ENCODE measurements around the gene IP6K3.

The IP6K3 gene

DNA sequence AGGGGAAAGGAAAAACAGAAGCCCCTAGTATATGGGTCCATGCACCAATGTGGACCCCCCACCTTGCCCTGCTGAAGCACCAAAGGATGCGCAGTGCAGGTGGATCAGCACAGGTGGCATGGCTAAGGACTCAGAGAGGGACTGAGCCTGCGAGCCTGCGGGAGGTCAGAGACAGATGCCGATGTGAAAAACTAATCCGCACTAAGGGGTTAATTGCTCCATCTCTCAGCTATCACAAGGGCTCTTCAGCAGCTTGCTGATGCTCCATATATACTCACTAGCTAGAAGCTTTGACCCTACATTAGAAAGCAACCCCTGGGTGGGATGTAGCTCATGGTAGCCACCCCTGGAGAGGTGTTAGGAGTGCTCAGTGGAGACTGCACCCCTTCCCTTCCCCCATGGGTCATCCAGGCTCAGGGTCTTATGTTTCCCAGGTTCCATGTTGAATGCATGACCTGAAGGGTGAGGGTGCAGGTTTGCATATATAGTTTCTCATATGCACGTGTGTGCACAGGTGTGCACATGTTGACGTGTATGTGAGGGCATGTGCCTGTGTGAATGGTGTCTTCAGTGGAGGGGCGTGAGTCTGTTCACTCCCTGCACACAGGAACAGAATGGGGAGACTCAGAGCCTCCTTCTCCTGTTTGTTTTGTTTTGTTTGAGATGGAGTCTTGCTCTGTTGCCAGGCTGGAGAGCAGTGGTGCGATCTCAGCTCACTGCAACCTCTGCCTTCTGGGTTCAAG, 13.4 kb upstream of the IP6K3 start:
- no peak for DNase-seq (ENCODE audit: low read depth)

DNA sequence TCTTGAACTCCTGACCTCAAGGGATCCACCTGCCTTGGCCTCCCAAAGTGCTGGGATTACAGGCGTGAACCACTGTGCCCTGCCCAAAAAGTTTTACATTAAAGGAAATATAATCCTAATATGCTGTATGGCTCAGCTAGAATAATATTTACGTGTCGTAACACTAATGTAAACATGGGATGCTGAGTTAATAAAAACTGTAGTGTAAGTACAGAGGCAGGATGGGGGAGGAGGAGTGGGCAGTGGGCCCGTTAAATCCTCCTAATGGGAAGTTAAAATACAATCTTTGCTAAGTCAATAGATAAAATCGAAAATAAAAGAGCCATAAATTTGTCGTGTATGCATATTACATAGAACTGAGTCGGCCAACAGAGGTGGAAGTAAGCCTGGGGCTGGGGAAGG, 12.1 kb upstream of the IP6K3 start:
- no peak for DNase-seq (ENCODE audit: low read depth)

DNA sequence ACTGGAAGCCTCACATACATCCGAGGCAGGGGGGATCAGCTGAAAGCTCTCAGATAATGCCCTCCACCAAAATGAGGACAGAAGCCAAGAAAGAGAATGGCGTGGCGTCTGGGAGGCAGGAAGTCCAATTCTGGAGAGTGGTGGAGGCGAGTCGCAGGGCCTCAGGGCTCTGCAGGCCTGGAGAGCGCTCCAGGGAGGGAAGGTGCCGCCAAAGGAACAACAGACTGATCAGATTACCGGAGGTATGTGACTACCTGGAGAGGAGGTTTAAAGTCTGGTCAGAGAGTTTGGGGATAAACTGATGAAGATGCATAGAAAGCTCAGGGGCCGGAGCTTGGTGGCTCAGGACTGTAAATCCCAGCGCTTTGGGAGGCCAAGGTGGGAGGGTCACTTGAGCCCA, 11.2 kb upstream of the IP6K3 start:
- no peak for DNase-seq (ENCODE audit: low read depth)

DNA sequence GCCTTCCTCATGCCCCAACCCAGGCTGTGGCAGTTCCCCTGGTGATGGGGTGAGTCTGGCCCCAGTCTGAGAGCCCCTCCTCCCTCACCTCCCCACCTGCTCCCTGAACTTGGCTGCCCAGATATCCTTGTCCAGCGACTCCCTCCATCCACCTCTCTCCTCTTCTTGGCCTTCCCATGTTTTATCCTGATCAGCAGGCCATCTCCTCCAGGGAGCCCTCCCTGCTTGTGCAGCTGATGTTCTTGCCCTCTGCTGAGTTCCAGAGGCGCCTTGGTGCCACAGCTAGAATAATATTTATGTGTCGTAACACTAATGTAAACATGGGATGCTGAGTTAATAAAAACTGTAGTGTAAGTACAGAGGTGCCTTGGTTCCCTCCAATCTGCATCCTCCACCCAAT, 10.4 kb upstream of the IP6K3 start:
- DNase-seq (ENCODE audit: low read depth): no peak

DNA sequence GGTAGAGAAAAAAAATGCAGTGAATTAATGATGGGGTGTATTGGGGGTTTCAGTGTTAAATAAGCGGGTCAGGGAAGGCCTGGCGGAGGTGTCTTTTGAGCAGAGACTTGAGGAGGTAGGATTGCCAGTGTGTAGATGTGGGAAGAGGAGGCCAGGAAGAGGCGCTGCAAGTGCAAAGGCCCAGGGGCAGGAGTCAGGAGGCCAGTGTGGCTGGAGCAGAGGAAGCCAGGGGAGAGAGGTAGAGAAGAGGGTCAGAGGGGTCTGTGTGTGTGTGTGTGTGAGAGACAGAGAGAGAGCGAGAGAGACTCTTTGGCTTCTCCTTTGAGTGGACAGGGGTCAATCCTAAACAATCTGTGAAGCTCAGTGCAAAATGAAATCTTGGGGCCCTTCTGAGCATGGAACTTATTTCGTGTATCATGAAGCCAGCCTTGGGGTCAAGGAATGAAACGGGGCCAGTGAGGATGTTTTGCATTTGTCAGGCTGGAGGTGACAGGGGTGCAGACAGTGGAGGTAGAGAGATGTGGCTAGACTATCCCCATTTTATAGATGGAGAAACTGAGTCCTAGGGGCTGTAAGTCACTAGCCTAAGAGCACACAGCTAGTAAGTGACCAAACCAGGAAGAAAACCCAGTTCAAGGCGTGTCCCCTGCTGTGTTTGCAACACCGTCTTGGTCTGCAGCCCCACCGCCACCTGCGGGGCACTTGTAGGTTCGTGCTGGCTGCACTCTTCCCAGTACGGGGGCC, 9.7 kb upstream of the IP6K3 start:
- no peak for DNase-seq (ENCODE audit: low read depth)

DNA sequence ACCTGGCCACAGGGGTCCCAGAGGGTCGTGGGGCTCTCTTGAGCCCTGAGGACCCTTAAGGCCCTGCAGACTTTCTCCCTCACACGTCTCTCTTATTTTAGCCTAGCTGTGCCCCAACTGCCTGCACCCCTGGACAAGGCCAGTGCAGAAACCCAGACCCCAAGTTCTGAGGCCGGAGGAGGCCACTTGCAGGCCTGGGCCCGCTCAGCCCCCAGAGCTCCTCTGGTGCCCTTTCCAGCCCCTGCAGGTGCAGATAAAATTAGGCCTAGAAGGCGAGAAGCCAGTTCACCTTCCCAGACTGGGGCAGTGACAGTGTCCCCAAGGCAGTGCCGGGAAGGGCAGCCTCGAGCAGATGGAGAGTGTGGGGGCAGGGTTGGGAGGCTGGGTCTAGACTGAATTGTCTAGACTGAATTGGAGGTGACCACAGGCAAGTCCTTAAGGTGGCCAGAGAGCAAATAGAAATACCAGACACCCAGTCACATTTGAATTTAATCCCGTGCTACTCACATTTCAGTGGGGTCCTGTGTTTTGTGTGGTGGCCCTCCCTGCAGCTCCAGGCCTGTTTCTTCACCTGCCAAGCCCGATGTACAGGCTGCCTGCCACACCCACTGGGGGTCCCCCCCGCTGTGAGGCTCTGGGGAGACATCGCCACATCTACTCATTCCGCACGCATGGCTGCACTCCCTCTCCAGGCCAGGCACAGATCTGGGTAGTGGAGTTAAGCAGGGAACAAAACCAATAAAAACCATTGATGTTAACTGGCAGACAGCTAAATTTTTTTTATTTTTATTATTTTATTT, 8.6 kb upstream of the IP6K3 start:
- DNase-seq (ENCODE audit: low read depth): no peak

DNA sequence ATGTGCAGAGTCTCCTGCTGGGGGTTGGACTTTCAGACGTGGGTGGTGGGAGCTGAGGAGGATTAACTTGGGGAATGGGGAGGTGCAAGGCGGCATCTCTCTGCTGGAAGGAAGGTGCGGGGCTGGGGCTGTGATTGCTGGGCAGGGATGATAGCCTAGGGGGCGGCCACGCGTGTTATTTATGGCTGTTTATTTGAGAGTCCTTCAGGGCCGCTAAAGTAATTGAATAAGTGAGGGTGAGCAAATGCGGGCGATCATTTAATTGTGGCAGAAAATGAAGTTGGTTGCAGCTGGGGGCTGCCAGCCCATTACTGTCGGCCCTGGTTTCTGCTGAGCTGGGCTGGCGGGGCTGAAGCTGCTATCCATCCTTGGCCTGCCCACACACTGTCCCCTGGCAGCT, 7.5 kb upstream of the IP6K3 start:
- DNase-seq (ENCODE audit: low read depth): no peak

DNA sequence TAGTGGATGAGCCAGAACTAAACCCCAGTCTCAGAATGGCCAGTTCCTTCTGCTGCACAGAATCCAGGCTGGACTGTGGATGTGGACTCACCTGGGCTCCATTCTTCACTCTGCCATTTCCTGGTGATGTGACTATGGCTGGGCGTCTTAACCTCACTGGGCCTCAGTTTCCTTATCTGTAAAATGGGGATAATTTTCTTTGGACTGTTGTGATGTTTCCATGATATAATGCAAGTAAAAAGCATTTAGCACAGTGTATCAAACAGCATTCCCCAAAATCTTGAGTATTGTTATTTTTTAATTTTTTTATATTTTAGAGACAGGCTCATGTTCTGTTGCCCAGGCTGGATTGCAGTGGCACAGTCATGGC, 5.9 kb upstream of the IP6K3 start:
- DNase-seq (ENCODE audit: low read depth): no peak

DNA sequence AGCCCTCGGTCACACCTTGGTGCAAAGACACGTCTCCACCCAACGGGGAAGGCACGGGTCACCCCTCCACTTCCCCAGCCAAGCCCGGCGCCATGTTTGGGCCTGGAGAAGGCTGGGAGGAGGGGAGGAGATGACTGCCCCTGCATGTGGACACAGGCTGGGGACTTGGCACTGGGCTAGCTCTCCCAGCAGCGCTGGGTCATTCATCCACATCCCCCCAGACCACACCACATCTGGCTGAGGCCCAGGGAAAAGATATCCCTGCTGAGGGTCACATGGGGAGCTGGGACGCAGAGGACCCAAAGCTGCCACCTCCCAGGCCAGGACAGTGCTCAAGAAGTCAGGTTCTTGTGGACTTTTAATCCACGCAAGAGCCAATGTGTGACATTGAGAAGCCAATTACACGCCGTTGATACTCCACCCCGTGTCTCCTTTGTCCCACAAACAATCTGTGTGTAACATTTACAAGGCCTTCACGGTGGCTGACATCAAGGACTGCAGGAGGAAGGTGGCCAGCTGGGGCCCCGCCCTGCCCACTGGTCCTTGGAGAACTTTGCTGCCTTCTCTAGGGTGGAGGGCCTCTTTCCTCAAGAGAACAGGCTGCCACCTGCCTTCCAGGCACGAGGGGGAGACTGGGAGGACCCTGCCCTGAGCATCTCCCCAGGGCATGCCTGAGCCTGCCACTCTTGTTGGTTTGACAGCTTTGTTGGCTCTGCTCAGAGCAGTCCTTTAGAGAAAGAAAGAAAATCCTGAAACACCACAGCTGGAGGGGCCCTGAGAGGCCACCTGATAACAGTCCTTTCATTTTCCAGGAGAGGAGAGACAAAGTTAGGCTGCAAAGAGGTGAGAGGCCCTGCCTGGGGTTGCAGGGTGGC, 5.3 kb upstream of the IP6K3 start:
- DNase-seq (ENCODE audit: low read depth): no peak

DNA sequence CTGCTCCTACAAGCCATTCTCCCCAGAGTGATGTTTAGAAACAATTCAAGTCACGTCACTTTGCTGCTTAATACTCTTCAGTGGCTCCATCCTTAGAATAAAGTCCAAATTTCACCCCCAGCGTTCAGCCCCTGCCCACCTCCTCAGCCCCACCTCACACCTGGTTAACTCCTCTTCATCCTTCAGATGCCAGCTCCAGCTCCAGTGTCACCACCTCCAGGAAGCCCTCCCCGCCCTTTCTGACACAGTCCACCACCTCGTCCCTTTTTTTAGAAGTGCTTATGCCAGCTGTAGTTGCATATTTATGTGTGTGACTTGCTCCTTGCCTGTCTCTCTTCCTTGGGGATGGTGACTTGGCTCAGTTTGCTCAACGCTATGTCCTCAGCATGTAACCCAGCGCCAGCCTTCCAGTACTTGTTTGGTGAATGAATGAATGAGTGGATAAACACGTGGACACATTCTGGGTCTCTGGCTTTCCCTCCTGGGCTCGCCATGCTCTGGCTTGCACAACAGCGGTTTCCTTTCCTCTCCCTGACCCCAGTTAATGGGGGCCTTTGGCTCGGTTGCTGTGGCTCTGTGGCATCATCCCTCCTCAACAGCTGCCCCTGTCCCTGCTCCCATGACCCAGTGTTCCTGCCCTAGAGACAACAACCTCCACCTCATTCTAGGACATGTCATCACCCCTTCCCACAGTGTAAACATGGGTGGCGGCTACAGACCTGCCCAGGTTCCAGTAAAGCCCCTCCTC, 3.7 kb upstream of the IP6K3 start:
- DNase-seq (ENCODE audit: low read depth): no peak

DNA sequence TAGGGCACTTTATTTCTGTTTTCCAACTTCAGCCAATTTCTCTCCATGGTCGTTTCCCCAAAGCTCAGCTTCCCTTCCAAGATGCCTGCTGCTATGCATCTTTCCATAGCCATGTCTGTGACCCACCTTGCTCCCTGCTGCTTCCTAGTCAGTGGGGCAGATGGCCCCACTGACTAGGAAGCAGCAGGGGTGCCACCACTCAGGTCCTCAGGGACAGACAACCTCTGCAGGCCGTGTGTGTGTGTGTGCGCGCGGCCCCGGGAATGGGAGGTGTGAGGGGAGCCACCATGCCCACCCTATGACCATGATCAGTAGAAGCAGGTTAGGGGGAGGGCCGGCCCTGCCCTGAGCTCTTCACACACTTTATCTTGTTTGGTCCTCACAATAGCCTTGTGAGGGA, 2.7 kb upstream of the IP6K3 start:
- no peak for DNase-seq (ENCODE audit: low read depth)

DNA sequence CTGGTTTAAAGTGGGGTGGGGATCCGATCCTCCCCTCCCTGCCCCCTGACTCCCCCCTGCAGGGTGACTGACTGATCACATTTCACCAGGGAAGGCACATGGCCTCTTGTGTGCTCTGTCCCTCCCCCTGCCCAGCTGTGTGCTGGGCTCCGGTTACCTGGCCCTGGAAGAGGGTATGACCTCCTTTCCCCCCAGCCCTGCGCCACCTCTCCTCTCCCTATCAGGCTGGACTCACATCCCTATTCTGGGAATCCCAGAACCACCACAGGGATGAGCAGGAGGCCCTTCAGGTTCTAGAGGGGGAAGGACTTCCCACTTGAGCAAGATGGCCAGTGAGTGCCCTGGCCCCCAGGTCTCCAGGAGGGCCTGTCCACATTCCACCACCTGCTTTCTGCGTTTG, 2.1 kb upstream of the IP6K3 start:
- no peak for DNase-seq (ENCODE audit: low read depth)

DNA sequence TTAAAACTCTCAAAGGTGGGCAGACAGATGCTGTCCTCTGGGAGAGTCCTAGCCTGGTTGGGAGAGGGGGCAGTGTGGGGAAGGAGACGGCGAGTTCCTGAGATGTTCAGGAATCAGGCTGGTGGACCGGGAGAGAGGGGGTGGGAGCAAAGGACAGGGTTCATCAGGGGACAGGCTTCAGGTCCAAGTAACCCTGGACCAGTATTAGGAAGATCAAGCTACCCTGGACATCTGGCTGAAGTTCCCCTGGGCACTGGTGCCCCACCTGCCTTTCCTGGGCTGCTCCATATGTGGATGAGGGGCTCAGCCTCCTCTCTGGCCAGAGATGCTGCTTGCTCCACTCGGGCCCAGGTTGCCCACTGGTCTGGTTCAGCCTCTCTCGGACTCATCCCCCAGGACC, 1.1 kb upstream of the IP6K3 start:
- no peak for DNase-seq (ENCODE audit: low read depth)

DNA sequence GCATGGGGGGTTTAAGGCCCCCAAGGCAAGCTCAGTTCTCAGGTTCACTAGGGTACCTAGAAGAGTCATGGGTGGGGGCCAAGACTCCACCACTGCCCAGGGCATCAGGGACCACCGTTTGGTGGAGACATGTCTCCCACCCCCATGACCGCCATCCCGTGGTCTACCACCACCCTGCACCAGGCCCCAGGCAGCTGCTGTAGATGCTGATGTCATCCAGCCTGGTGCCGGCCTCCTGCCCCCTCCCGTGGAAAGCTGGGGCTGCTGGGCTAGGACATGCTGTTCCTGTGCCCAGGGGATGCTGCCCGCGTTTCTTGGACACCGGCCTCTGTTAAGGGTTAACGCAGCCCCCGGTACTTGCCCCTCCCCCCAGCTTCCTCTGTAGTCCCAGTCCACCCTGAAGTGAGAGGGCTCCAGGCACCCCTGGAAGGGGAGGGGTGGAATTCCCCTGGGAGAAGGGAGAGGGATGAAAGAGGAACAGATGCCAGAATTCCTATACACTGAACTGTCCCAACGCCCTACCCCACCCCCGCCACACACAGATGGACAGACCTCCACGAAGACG, 587 bp downstream of the IP6K3 start:
- DNase-seq (ENCODE audit: low read depth): no peak

DNA sequence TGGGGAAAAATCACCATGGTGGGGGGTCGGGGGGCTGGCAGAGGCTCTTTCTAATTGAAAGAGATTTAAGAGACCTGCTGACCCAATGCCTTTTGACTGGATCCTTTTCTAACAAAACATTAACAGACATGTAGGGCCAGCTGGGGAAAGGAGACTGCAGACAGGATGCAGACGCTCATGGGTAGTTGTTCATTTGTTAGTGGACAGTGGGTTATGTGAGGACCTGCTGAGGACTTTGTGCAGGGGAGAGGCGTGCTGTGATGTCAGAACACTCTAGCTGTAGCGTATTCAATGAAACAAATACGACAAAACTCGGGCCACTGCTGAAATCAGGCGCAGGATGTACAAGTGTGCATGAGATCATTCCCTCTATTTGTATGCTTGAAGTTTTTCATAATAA, 1.2 kb downstream of the IP6K3 start:
- no peak for DNase-seq (ENCODE audit: low read depth)

DNA sequence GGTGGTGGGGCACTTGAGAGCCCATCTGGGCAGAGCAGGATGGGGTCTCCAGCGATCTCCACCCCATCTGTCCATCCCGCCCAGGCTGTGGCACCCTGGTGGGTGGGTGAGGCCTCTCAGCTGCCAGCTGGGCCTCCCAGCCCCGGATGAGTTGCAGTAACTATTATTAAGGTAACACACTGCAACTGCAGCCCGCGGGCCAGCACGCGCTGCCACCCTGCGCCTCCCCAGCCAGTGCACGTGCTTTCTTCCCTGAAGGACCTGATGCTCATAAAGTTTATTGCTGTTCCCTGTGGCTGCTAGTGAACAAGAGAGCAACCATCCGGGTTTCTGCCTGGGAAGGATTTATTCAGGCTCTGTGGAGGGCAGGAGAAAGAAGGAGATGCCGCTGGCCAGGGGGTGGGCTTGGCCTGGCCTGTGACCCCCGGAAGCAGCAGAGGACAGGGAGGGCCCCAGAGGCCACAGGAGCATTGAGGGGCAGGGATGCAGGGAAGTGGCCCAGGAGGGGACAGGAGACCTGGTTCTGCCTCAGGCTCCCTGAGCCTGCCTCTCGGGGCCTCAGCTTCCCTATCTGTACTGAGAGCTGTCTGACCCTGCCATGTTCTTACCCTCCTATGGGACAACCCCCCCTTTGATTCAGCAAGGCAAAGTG, 1.7 kb downstream of the IP6K3 start:
- DNase-seq (ENCODE audit: low read depth): no peak

DNA sequence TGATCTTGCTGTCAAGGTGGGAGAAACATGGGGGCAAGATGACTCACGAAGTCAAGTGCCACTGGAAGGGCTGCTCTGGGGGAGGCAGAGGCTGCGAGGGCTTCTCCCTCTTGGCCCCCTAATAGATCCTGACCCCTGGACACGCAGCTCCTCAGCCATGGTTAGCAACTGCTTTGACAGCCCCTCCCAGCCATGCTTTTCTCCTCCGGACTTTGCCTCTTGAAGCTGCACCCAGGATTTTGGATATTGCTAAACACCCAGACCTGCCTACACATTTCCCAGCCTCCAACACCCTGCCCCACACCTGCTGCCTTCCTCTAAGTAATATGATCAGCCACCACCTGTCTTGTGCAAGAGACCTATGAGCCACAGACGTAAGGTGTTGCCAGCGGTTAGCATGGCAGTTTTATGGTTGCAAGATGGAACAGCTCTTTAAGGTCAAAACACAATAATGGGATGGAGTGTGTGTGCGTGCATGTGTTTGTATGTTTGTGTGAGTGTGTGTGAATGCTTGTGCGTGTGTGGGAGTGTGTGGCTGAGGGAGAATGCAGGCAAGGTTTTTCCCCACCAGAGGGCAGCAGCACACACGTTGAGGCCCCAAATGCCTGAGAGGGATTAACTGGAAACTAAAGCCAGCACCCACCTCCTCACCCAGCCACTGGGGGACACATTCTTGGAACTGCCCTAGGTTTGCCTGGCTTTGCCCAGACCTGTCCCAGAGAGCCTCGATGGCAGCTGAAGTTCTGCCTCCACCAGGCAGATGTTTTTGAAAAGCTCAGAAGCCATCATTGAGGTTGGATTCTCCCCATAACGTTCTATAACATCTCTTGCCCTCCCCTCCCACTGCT, 2.5 kb downstream of the IP6K3 start:
- no peak for DNase-seq (ENCODE audit: low read depth)

DNA sequence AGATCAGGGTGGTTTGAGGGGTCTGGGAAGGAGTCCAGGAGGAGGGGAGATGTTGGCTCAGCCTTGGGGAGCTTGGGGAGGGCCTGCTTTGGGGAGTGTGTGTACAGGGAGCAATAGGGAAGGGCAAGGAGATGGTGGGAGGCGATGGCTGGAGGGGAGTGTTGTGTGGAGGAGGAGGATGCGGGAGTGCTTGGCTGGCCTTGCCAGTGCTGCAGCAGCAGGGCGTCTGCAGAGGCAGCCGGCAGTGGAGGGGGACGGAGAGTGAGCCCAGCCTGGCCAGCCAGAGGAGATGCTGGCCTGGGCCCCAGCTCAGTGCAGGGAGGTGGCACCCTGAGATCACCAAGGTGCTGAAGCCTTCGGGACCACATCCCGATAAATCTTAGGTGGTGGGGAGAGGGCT, 3.9 kb downstream of the IP6K3 start:
- no peak for DNase-seq (ENCODE audit: low read depth)

DNA sequence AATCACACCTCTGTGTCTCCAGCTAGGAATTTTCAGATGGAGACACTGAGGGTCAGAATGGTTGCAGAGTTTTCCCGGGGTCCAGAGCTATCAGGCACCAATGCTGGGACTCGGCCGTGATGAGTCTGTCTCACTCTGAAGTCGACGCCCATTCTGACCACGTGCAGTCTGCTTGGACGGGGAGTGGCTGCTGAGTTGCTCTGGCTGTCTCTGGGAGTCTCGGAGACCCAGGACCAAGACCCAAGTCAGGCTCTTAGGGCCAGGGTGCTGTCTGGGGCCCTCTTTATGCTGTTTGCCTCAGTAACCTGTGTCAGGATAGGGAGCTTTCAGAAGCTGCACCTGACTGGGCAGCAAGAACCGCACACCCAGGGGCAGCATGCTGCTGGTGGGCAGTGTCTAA, 4.6 kb downstream of the IP6K3 start:
- no peak for DNase-seq (ENCODE audit: low read depth)

DNA sequence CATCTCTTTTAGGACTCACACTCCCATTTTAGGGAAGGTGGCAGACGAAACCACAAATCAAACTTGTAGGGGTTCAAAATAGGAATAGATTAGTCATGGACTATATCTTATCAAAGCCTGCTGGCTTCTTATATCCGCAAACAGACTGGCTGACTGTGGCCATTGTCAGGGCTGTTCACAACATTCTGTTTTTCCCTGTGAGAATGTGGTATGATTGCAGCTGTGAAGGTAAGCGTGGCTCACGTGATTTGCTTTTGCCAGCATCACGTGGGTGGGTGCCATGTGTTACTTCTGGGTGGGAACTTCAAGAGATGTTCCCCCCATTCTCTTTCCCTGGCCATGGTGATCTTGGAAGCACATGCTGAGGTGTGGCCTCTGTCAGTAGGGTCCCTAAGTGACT, 5.9 kb downstream of the IP6K3 start:
- DNase-seq (ENCODE audit: low read depth): no peak
